HG03045 (cell line): ENCODE measurements around the gene KANSL3.
"Not testable (repeated sequence)": the region's sequence is repeated elsewhere in the genome, so short reads cannot be mapped to it uniquely, and the experiment has no call there.

ENCODE experiments used
- ATAC-seq: cut with Tn5 transposase; IDR thresholded peaks from one replicate; pipeline ENCODE4 v1.9.1; 2021; ENCODE audit warnings: mild to moderate bottlenecking, moderate library complexity; ENCODE audit not compliant: unreplicated experiment

Gene KANSL3

GRCh38 chr2:96655526-96655925 is 17.4 kb upstream of the KANSL3 start:
- ATAC-seq = no peak

GRCh38 chr2:96654791-96655190 is 16.7 kb upstream of the KANSL3 start:
- ATAC-seq = not testable (repeated sequence)

GRCh38 chr2:96651793-96652192 is 13.7 kb upstream of the KANSL3 start:
- ATAC-seq = no peak

GRCh38 chr2:96649342-96649741 is 11.2 kb upstream of the KANSL3 start:
- ATAC-seq = no peak

GRCh38 chr2:96648306-96648930 is 10.3 kb upstream of the KANSL3 start:
- no peak for ATAC-seq

- ATAC-seq = no peak
These were observed 9.6 kb upstream of the KANSL3 start for GRCh38 chr2:96647681-96648080.

GRCh38 chr2:96642564-96643360 is 4.7 kb upstream of the KANSL3 start, which contains the start of gene FER1L5:
Gene FER1L5, plus strand, starts transcription at chr2:96642764. Its CDS starts 73 bp downstream, at chr2:96642837.
- ATAC-seq = no peak

DNA sequence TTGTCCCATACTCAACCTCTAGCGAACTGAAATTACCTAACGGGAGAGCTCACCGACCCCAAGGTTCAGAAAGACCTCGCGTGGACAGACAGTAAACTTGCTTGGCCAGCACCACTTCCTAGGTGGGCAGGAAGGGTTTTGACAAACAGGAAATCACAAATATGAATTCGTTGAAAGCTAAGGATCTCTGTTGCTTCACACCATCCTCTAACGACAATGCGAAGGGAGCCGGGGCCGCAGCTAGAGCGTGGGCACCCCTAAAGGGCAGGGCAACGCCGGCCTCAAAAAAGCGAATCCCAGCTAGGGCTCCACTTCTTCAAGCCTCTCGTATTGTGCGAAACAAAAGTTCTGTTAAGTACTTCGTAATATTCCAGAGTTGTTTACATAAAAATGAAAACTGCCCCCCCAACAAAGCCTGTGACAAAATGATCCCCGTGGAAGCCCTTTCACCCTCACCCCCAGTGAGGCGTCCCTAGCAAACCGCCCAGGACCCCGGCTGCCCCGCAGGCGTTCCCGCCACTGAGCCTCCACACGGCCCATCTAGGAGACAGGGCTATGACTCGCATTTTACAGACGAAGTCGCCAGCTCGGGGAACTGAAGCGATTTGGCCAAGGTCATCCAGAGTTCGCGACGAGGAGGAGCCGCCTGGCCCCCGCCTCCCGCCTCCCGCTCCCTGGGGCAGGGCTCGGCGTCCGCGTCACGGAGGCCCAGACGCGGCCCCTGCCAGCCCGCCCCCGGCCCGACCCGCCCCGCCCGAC is 548 bp downstream of the KANSL3 start:
- ATAC-seq = peak; percentile 78

DNA sequence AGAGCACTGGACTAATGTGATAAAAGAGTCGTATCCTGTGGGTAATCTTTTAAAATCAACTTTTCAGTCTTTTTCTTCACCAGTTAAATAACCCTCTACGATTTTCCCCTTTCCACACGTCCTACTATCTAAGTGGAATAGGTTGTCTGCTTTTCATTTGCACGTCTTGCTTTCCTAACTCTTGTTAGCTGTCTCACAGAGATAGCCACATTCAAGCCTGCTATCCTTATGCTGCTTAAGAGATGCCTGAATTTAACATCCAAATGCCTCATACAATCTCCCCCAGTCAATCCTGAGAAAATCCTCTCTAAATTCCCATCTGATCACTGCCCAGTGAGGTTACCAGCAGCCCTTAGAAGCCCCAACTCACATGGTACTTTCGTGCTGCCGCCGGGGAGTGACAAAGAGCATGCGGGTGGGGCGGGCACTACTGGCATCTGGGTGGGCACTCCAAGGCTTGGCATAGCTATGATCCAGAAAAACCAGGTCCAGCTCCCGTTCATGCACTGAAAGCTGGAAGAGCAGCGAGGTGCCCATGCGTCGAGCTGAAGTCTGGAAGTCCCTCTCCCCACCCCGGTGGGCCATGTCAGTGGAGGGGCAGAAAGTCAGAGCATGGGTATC is 1.5 kb downstream of the KANSL3 start:
- no peak for ATAC-seq

- no peak for ATAC-seq
These were observed 4.5 kb downstream of the KANSL3 start for GRCh38 chr2:96633641-96634040.

GRCh38 chr2:96631804-96632435 is 6.2 kb downstream of the KANSL3 start:
- no peak for ATAC-seq

DNA sequence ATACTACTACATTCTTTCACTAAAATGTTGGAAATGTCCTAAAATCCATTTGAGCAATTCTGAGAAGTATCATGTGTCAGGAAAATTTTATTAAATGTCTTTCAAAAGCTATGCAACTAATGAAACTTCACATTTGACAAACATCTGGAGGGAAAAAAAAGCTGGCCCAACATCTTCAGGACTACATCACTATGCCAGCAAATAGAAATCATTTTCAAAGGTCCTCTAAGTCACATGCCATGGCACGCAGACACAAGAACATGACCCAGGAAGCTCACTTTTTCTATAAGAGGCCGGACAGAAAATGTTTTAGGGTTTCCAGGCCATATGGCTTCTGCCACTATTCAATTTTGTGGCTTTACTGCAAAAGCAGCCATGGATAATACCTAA is 11.6 kb downstream of the KANSL3 start:
- no peak for ATAC-seq

GRCh38 chr2:96625571-96626552 is 12.2 kb downstream of the KANSL3 start:
- no peak for ATAC-seq

DNA sequence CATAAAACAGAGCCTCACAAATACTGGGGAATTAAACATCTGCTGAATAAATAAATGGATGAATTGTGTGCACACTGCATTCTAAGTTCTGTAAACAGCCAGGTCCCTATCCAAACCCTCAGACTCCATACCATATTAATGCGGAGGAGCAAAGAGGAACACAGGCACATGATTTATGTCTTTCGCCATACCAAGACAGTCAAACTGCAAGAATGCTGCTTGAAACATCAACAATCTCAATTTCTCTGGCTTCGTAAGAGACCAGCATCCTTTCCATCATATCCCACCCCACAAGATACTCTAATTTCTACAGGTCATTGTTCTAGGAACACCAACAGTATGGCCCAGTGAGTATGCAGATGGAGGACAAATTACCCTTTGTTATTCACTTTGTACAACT is 15.0 kb downstream of the KANSL3 start:
- ATAC-seq = no peak

- ATAC-seq = no peak
These were observed 15.6 kb downstream of the KANSL3 start for GRCh38 chr2:96622544-96622943.

GRCh38 chr2:96618596-96619283 is 19.4 kb downstream of the KANSL3 start:
- ATAC-seq = no peak

GRCh38 chr2:96617012-96617411 is 21.1 kb downstream of the KANSL3 start:
- ATAC-seq = no peak

DNA sequence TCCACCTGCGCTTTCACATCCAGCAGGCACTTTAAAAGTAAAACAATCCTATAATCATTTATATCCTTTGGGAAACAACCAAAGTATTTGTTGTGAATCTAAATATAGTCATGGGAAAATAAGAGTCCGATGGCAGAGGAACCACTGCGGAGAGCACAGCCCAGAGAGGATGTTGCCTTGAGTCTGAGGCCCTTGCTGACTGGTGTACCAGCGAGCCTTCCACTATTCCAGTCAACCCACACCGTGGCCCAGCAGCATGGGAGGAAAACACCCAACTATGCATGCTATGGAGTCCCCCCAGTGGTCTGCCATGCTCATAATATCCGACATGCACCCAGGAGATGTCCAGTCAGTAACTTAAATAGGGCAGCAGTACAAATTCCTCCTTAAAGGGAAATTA is 21.6 kb downstream of the KANSL3 start:
- ATAC-seq = no peak

- no peak for ATAC-seq
These were observed 22.0 kb downstream of the KANSL3 start for GRCh38 chr2:96616128-96616527.
